ENCODE data around the gene MEIOSIN. TPM values are rescaled to one million over a fixed set of nuclear protein-coding genes. Genes with fewer than 3 reads are reported as not detected.
"Not testable (repeated sequence)": the region's sequence is repeated elsewhere in the genome, so short reads cannot be mapped to it uniquely, and the experiment has no call there.

The MEIOSIN gene
- total RNA-seq, 2 experiments from 2014 or later: not detected

- intact Hi-C loops (cut with micrococcal nuclease): loop anchor here (1.0 to 5.0 kb wide), 9 partner anchors 13 to 224 kb away; partner anchors contain the start of genes DMWD, IRF2BP1, MYPOP and OPA3
- Mint-ChIP-seq H3K27ac (peak within 1 kb of the TSS; percentile 83), H3K27me3 (ENCODE audit: low read depth) (no peaks in the 10 kb centered on the region), H3K4me1 (ENCODE audit: low read depth) (peaks cover 29% of the 10 kb centered on the region), H3K4me3 (peak within 1 kb of the TSS; percentile 95), H3K9me3 (no peaks in the 10 kb centered on the region), H3K36me3 (ENCODE audit: low read depth) (no peaks in the 10 kb centered on the region)
- DNase-seq: peak; percentile 99
- CTCF ChIA-PET: interaction anchor here (0.8 to 2.1 kb wide), 6 partner anchors 13 to 470 kb away, joined by 4 to 13 read pairs (median 4); partner anchors contain the start of genes QPCTL, SNRPD2 and SYMPK
These were observed 2.6 kb upstream of the MEIOSIN start, which contains the start of gene FBXO46 for GRCh38 chr19:45730368-45731288. FBXO46 (minus strand) TSS chr19:45730896; CDS start chr19:45713495, 17,401 bp downstream.

DNA sequence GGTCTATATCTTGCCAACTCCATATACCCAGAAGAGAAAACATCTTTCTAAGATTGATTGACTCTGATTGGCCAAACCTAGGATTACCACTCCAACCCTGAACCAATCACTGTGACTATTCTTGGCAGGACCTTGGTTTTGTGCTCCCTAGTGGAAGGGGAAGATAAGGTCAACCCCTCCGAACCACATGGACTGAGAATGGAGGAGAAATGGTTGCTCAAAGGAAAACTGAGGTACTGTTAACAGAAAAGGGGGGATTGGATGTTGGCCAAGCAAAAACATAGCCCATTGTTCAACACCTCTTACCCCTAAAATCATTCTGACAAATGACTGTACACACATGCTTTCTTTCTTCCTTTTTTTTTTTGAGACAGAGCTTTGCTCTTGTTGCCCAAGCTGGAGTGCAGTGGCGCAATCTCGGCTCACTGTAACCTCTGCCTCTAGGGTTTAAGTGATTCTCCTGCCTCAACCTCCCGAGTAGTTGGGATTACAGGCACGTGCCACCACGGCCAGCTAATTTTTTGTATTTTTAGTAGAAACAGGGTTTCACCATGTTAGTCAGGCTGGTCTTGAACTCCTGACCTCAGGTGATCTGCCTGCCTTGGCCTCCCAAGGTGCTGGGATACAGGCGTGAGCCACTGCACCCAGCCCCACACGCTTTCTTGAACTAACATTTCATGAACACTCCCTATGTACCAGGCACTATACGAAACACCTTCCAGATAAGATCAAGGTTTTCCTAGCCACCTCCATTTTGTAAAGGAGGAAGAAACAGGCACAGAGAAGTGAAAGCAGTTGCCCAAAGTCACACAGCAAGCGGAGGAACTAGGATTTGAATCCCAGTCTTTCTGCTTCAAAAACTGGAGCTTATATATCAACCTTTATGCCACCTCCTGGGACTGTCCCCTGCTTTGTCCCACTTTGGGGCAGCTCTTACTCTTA, 6.5 kb downstream of the MEIOSIN start:
- CTCF ChIA-PET: no interaction called here
- intact Hi-C loops (cut with micrococcal nuclease): no loop called here
- Mint-ChIP-seq H3K27me3 (ENCODE audit: low read depth) (no peaks in the 10 kb centered on the region), H3K4me1 (ENCODE audit: low read depth) (no peaks in the 10 kb centered on the region), H3K36me3 (ENCODE audit: low read depth) (no peaks in the 10 kb centered on the region), H3K4me3 (no peak overlapping the region), H3K27ac (no peak overlapping the region), H3K9me3 (no peaks in the 10 kb centered on the region)
- DNase-seq: no peak

- Mint-ChIP-seq H3K36me3 (ENCODE audit: low read depth) (no peaks in the 10 kb centered on the region), H3K27ac (no peak overlapping the region), H3K4me1 (ENCODE audit: low read depth) (no peaks in the 10 kb centered on the region), H3K9me3 (no peaks in the 10 kb centered on the region), H3K4me3 (no peak overlapping the region), H3K27me3 (ENCODE audit: low read depth) (no peaks in the 10 kb centered on the region)
- CTCF ChIA-PET: interaction anchor here (1.3 kb wide), 1 partner anchor 26 kb away, joined by 4 read pairs; no protein-coding TSS in a partner anchor
- no peak for DNase-seq
- intact Hi-C loops (cut with micrococcal nuclease): no loop called here
These were observed 9.7 kb downstream of the MEIOSIN start for GRCh38 chr19:45742969-45743368.

DNA sequence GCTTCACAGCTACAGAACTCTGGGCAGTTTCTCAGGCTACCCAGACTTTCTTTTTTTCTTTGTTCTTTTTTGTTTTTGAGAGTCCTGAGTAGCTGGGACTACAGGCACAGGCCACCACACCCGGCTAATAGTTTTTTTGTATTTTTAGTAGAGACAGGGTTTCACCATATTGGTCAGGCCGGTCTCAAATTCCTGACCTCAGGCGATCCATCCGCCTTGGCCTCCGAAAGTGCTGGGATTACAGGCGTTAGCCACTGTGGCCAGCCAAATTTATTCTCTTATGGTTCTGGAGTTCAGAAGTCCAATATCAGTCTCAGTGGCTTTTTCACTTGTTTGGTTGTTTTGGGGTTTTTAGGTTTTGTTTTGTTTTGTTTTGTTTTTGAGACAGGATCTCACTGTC, 12.4 kb downstream of the MEIOSIN start:
- no peak overlapping the region for H3K4me3 Mint-ChIP-seq
- intact Hi-C loops (cut with micrococcal nuclease): no loop called here
- CTCF ChIA-PET: no interaction called here
- H3K27ac Mint-ChIP-seq: no peak overlapping the region
- no peaks in the 10 kb centered on the region for H3K36me3 Mint-ChIP-seq (ENCODE audit: low read depth)
- no peaks in the 10 kb centered on the region for H3K9me3 Mint-ChIP-seq
- DNase-seq: no peak
- no peaks in the 10 kb centered on the region for H3K4me1 Mint-ChIP-seq (ENCODE audit: low read depth)
- no peaks in the 10 kb centered on the region for H3K27me3 Mint-ChIP-seq (ENCODE audit: low read depth)

GRCh38 chr19:45746866-45747265, 13.6 kb downstream of the MEIOSIN start:
- H3K27me3 Mint-ChIP-seq (ENCODE audit: low read depth): no peaks in the 10 kb centered on the region
- DNase-seq: no peak
- CTCF ChIA-PET: no interaction called here
- intact Hi-C loops (cut with micrococcal nuclease): no loop called here
- no peak overlapping the region for H3K27ac Mint-ChIP-seq
- H3K36me3 Mint-ChIP-seq (ENCODE audit: low read depth): no peaks in the 10 kb centered on the region
- no peaks in the 10 kb centered on the region for H3K4me1 Mint-ChIP-seq (ENCODE audit: low read depth)
- H3K4me3 Mint-ChIP-seq: no peak overlapping the region
- no peaks in the 10 kb centered on the region for H3K9me3 Mint-ChIP-seq

DNA sequence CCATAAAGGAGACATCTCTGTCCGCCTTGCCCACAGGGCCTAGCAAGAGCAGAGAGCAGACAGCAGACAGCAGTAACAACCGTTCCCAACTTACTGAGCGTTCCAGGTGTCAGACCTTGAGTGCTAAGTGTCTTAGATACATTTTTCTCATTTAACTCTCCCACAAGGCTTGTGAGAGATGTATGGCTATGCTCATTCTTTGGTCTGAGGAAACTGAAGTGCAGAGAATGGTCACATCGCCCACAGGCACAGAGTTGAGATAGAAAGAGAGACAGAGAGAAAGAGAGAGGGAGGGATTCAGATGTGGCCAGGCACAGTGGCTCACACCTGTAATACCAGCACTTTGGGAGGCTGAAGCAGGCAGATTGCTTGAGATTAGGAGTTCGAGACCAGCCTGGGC, 14.3 kb downstream of the MEIOSIN start:
- no peak overlapping the region for H3K4me3 Mint-ChIP-seq
- H3K36me3 Mint-ChIP-seq (ENCODE audit: low read depth): no peaks in the 10 kb centered on the region
- no peak for DNase-seq
- no peaks in the 10 kb centered on the region for H3K9me3 Mint-ChIP-seq
- CTCF ChIA-PET: no interaction called here
- no peaks in the 10 kb centered on the region for H3K27me3 Mint-ChIP-seq (ENCODE audit: low read depth)
- H3K4me1 Mint-ChIP-seq (ENCODE audit: low read depth): no peaks in the 10 kb centered on the region
- H3K27ac Mint-ChIP-seq: no peak overlapping the region
- intact Hi-C loops (cut with micrococcal nuclease): no loop called here

DNA sequence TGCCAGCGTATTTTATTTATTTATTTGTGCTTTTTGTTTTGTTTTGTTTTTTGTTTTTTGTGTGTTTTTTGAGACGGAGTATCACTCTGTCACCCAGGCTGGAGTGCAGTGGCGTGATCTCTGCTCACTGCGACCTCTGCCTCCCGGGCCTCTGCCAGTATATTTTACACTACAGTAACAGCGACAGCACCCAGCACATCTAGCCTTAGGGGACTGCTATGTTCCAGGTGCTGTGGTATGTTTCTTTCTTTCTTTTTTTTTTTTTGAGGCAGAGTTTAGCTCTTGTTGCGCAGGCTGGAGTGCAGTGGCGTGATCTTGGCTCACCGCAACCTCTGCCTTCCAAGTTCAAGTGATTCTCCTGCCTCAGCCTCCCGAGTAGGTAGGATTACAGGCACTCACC, 18.2 kb downstream of the MEIOSIN start:
- intact Hi-C loops (cut with micrococcal nuclease); H3K4me3 Mint-ChIP-seq; CTCF ChIA-PET; DNase-seq; H3K27me3 Mint-ChIP-seq (ENCODE audit: low read depth); H3K27ac Mint-ChIP-seq; H3K9me3 Mint-ChIP-seq; H3K4me1 Mint-ChIP-seq (ENCODE audit: low read depth); H3K36me3 Mint-ChIP-seq (ENCODE audit: low read depth): not testable (repeated sequence)

DNA sequence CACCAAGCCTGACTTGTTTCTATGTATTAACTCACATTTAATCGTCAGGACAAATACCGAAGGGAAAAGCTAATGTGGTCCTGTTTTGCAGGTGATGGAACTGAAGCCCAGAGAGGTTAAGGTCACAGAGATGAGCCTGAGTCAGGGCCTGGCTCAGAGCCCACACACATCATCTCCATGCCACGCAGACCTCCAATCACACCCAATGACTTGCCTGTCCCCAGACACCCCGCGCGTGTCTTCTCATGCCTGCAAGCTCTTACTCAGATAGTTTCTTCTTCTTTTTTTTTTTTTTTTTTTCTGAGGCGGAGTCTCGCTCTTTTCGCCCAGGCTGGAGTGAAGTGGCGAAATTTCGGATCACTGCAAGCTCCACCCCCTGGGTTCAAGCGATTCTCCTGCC, 19.4 kb downstream of the MEIOSIN start:
- Mint-ChIP-seq H3K27me3 (ENCODE audit: low read depth) (no peaks in the 10 kb centered on the region), H3K27ac (no peak overlapping the region), H3K36me3 (ENCODE audit: low read depth) (no peaks in the 10 kb centered on the region), H3K4me1 (ENCODE audit: low read depth) (no peaks in the 10 kb centered on the region), H3K4me3 (no peak overlapping the region), H3K9me3 (no peaks in the 10 kb centered on the region)
- no peak for DNase-seq
- CTCF ChIA-PET: interaction anchor here (1.3 kb wide), 1 partner anchor 59 kb away, joined by 3 read pairs; no protein-coding TSS in a partner anchor
- intact Hi-C loops (cut with micrococcal nuclease): no loop called here

- Mint-ChIP-seq H3K9me3 (no peaks in the 10 kb centered on the region), H3K27ac (no peak overlapping the region), H3K4me3 (no peak overlapping the region), H3K36me3 (ENCODE audit: low read depth) (no peaks in the 10 kb centered on the region), H3K4me1 (ENCODE audit: low read depth) (no peaks in the 10 kb centered on the region), H3K27me3 (ENCODE audit: low read depth) (no peaks in the 10 kb centered on the region)
- intact Hi-C loops (cut with micrococcal nuclease): no loop called here
- no peak for DNase-seq
- CTCF ChIA-PET: interaction anchor here (1.0 to 1.3 kb wide), 3 partner anchors 16 to 60 kb away, joined by 3 read pairs; partner anchors contain the start of gene SIX5
These were observed 20.3 kb downstream of the MEIOSIN start for GRCh38 chr19:45753548-45753947.

- CTCF ChIA-PET: interaction anchor here (1.1 to 1.2 kb wide), 2 partner anchors 61 to 63 kb away, joined by 3 read pairs; no protein-coding TSS in a partner anchor
- no peaks in the 10 kb centered on the region for H3K9me3 Mint-ChIP-seq
- no peak overlapping the region for H3K27ac Mint-ChIP-seq
These were observed 21.1 kb downstream of the MEIOSIN start for GRCh38 chr19:45754323-45754722.

GRCh38 chr19:45757695-45758094, 24.5 kb downstream of the MEIOSIN start:
- intact Hi-C loops (cut with micrococcal nuclease): no loop called here
- CTCF ChIA-PET: interaction anchor here (0.7 to 1.4 kb wide), 2 partner anchors 42 to 434 kb away, joined by 4 to 7 read pairs; no protein-coding TSS in a partner anchor
- no peak overlapping the region for H3K27ac Mint-ChIP-seq
- H3K9me3 Mint-ChIP-seq: no peaks in the 10 kb centered on the region
- no peak overlapping the region for H3K4me3 Mint-ChIP-seq
- H3K4me1 Mint-ChIP-seq (ENCODE audit: low read depth): no peaks in the 10 kb centered on the region
- H3K36me3 Mint-ChIP-seq (ENCODE audit: low read depth): no peaks in the 10 kb centered on the region
- no peak for DNase-seq
- peaks cover 3% of the 10 kb centered on the region for H3K27me3 Mint-ChIP-seq (ENCODE audit: low read depth)

More at GRCh38 chr19:45754323-45754722, 21.1 kb downstream of the MEIOSIN start:
- intact Hi-C loops (cut with micrococcal nuclease): no loop called here
- H3K4me1 Mint-ChIP-seq (ENCODE audit: low read depth): no peaks in the 10 kb centered on the region
- no peak overlapping the region for H3K4me3 Mint-ChIP-seq
- no peak for DNase-seq
- H3K27me3 Mint-ChIP-seq (ENCODE audit: low read depth): peaks cover under 1% of the 10 kb centered on the region
- H3K36me3 Mint-ChIP-seq (ENCODE audit: low read depth): no peaks in the 10 kb centered on the region

DNA sequence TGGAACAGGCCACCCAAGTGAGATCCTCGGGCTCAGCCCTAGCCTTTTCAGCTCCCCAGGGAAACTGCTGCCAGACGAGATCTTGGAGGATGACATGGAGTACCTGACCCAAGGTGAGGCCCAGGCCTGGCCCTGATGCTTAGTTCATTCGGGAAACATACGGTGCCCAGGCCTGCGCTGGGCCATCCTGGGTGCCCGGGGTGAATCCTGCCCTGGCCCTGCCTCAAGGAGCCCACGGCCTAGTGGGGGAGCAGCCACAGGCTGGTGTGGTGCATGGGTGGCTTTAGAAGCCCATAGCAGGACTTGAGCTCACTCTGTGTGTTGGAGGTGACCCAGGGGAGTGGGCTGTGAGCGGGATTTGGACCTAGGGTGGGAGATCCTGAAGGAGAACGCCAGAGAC, 25.7 kb downstream of the MEIOSIN start:
- intact Hi-C loops (cut with micrococcal nuclease): no loop called here
- Mint-ChIP-seq H3K4me1 (ENCODE audit: low read depth) (no peaks in the 10 kb centered on the region), H3K27ac (no peak overlapping the region), H3K27me3 (ENCODE audit: low read depth) (peaks cover 3% of the 10 kb centered on the region), H3K4me3 (no peak overlapping the region), H3K9me3 (no peaks in the 10 kb centered on the region), H3K36me3 (ENCODE audit: low read depth) (no peaks in the 10 kb centered on the region)
- CTCF ChIA-PET: no interaction called here
- no peak for DNase-seq

Data from activated naive CD4-positive, alpha-beta T cell treated with anti-CD3 and anti-CD28 coated beads for 36 hours (primary cell).